Mesothelial cell of epicardium (in vitro differentiated cells): ENCODE data around the gene FUT3. TPM values are rescaled to one million over a fixed set of nuclear protein-coding genes. Genes with fewer than 3 reads are reported as not detected.

Experiments used
- DNase-seq, 2 experiments: peaks; one replicate each; pipeline ENCODE4 v3.0.0; 2021; ENCODE audit warnings: low spot score in 2 of 2; ENCODE audit not compliant: unreplicated experiment in 2 of 2
- H3K27ac Mint-ChIP-seq: 2 replicates; pipeline ENCODE4 v1.8.0; 2021; ENCODE audit warnings: mixed read lengths
- H3K27me3 Mint-ChIP-seq: 2 replicates; pipeline ENCODE4 v1.8.0; 2021; ENCODE audit warnings: low read depth, mixed read lengths
- H3K36me3 Mint-ChIP-seq: 2 replicates; pipeline ENCODE4 v1.8.0; 2021; ENCODE audit warnings: mixed read lengths
- H3K4me1 Mint-ChIP-seq: 2 replicates; pipeline ENCODE4 v1.8.0; 2021; ENCODE audit warnings: mixed read lengths
- H3K4me3 Mint-ChIP-seq: 2 replicates; pipeline ENCODE4 v1.8.0; 2021; ENCODE audit warnings: mild to moderate bottlenecking, moderate library complexity, mixed read lengths
- H3K9me3 Mint-ChIP-seq: 2 replicates; pipeline ENCODE4 v1.8.0; 2021; ENCODE audit warnings: mixed read lengths
- CTCF ChIP-seq: fragments of 200-600 bp; sonication (generic); IDR thresholded peaks from one replicate; pipeline ENCODE4 v1.5.0; 2021; ENCODE audit warnings: antibody characterized with exemption; ENCODE audit not compliant: unreplicated experiment
- total RNA-seq: library from RNA; stranded (reverse); gene quantifications from 3 replicates; pipeline ENCODE4 v1.2.1, GENCODE V29; 2021

Gene FUT3
- total RNA-seq, 1 donor from 2014 or later = 0.49 TPM

- no peak overlapping the region for H3K4me3 Mint-ChIP-seq
- peaks cover 4% of the 10 kb centered on the region for H3K36me3 Mint-ChIP-seq
- peaks cover 4% of the 10 kb centered on the region for H3K27me3 Mint-ChIP-seq
- H3K4me1 Mint-ChIP-seq = peaks cover 5% of the 10 kb centered on the region
- no peak overlapping the region for H3K27ac Mint-ChIP-seq
- TF ChIP-seq CTCF = no peak
- DNase-seq = no peak
- H3K9me3 Mint-ChIP-seq = peaks cover 4% of the 10 kb centered on the region
Observed at GRCh38 chr19:5795382-5795919, 55.8 kb downstream of the FUT3 start.

DNA sequence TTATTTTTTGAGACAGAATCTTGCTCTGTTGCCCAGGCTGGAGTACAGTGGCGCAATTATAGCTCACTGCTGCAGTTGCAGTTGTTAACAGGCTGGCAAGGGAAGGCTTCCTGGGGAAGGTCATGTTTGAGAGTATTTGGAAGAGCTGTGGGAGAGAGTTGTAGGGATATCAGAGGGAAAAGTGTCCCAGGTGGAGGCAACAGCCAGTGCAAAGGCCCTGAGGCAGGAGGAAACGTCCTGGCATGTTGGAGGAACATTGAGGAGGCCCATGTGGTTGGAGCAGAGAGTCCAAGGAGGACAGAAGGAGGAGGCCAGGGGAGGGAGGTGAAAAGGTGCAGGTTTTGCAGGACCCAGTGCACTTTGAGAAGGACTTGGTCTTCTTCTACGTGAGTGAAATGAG is 58.1 kb downstream of the FUT3 start:
- Mint-ChIP-seq H3K4me1 (peaks cover 11% of the 10 kb centered on the region), H3K4me3 (no peak overlapping the region), H3K36me3 (peaks cover 12% of the 10 kb centered on the region), H3K27ac (no peak overlapping the region), H3K27me3 (peaks cover 1% of the 10 kb centered on the region), H3K9me3 (peaks cover 4% of the 10 kb centered on the region)
- TF ChIP-seq CTCF = no peak
- DNase-seq = no peak

Other genes starting within 250 kb of the FUT3 start
- gene SAFB2, start 228.7 kb downstream of the FUT3 start, total RNA-seq = 70.5 to 80.3 TPM (median 78.4 TPM) in 3 replicates
- 139 to 147 TPM (median 142 TPM) in 3 replicates for gene SAFB, start 228.4 kb downstream of the FUT3 start, total RNA-seq
- gene MICOS13, start 170.9 kb downstream of the FUT3 start, total RNA-seq = 30.0 to 32.3 TPM (median 30.7 TPM) in 3 replicates
- 15.9 to 16.7 TPM (median 16.0 TPM) in 3 replicates for gene HSD11B1L, start 170.4 kb downstream of the FUT3 start, total RNA-seq
- 947 to 1,016 TPM (median 998 TPM) in 3 replicates for gene RPL36, start 161.2 kb downstream of the FUT3 start, total RNA-seq
- 63.4 to 69.8 TPM (median 69.6 TPM) in 3 replicates for gene LONP1, start 131.3 kb downstream of the FUT3 start, total RNA-seq
- gene CATSPERD, start 130.8 kb downstream of the FUT3 start, total RNA-seq = not detected in 3 replicates
- 5.4 to 6.0 TPM (median 5.9 TPM) in 3 replicates for gene PRR22, start 66.7 kb downstream of the FUT3 start, total RNA-seq
- gene DUS3L, start 60.3 kb downstream of the FUT3 start, total RNA-seq = 54.0 to 61.1 TPM (median 56.9 TPM) in 3 replicates
- gene NRTN, start 46.4 kb downstream of the FUT3 start, total RNA-seq = 1.7 to 2.8 TPM (median 2.4 TPM) in 3 replicates
- gene FUT6, start 11.7 kb downstream of the FUT3 start, total RNA-seq = 0.32 TPM in 1 of 3 replicates, not detected in the others
- gene FUT5, start 19.1 kb upstream of the FUT3 start, total RNA-seq = 0.47 to 0.79 TPM (median 0.73 TPM) in 3 replicates
- 229 to 235 TPM (median 233 TPM) in 3 replicates for gene NDUFA11, start 52.3 kb upstream of the FUT3 start, total RNA-seq
- 11.0 to 12.3 TPM (median 11.0 TPM) in 3 replicates for gene VMAC, start 53.4 kb upstream of the FUT3 start, total RNA-seq
- gene CAPS, start 62.8 kb upstream of the FUT3 start, total RNA-seq = 16.2 to 17.2 TPM (median 16.7 TPM) in 3 replicates
- 83.3 to 89.8 TPM (median 87.2 TPM) in 3 replicates for gene RANBP3, start 126.7 kb upstream of the FUT3 start, total RNA-seq